ENCODE results near the gene FGFRL1.
A peak's percentile ranks its signal among the peaks of the same experiment; 100 is the strongest.
"Not testable (repeated sequence)": the region's sequence is repeated elsewhere in the genome, so short reads cannot be mapped to it uniquely, and the experiment has no call there.

Gene FGFRL1

GRCh38 chr4:970854-971520 is 40.4 kb upstream of the FGFRL1 start:
- no peak overlapping the region for H3K4me3 ChIP-seq (ENCODE audit: low read depth, low read length)
- TF ChIP-seq CTCF (IDR thresholded peaks at IDR 0.05; ENCODE audit: insufficient read depth, low read depth, low read length, missing control alignments), result no peak
- DNase-seq (ENCODE audit: low read depth), result no peak

DNA sequence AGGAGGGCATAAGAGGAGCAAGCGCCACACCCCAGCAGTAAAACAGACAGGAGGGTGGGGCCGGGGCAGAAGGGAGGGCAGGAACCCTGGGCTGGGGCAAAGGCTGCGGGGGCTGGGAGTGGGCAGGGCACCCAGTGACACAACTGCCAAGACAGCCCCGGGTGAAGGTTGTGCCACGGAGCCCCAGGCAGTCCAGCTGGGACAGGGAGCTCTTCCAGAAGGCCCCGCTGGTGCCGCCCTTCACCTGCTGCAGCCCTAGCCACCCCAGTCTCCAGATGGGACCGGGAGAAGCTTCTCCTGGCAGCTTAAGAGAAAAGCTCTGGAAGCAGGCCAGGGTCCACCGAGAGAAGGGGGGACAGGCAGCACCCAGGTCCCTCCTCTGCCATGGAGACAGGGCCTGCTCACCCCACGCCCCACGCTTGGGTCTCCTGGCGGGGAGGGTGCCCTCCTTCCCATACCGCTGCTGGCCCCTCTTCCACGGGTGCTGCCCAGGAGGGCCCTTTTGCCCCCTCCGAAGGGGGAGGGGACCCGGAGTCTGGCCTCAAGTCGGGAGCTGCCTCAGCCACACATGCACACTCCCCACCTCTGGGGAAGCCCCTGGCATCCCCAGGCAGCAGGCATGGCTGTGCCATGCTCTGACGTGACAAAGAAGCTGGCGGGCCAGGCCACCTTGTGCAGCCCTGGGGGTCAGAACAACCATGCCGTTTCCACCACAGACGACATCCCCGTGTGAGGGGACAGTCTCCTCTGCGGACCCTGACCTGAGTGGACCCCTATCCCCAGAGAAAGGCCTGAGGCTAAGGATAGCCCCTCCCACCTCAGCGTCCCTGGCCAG is 39.5 kb upstream of the FGFRL1 start:
- no peak overlapping the region for H3K4me3 ChIP-seq (ENCODE audit: low read depth, low read length)
- TF ChIP-seq CTCF (IDR thresholded peaks at IDR 0.05; ENCODE audit: insufficient read depth, low read depth, low read length, missing control alignments), result no peak
- no peak for DNase-seq (ENCODE audit: low read depth)

- TF ChIP-seq CTCF (IDR thresholded peaks at IDR 0.05; ENCODE audit: insufficient read depth, low read depth, low read length, missing control alignments), result no peak
- peak overlapping the region; percentile 72 for H3K4me3 ChIP-seq (ENCODE audit: low read depth, low read length)
- DNase-seq (ENCODE audit: low read depth), result peak; percentile 46
Observed at GRCh38 chr4:972651-973424, 38.6 kb upstream of the FGFRL1 start.

- peak; percentile 90 for DNase-seq (ENCODE audit: low read depth)
- H3K4me3 ChIP-seq (ENCODE audit: low read depth, low read length), result peak within 1 kb of the TSS; percentile 72
- no peak for TF ChIP-seq CTCF (IDR thresholded peaks at IDR 0.05; ENCODE audit: insufficient read depth, low read depth, low read length, missing control alignments)
Observed at GRCh38 chr4:973431-974397, 37.7 kb upstream of the FGFRL1 start, which contains the start of gene DGKQ. Gene DGKQ, minus strand, starts transcription at chr4:973569. Its CDS starts 87 bp downstream, at chr4:973482.

DNA sequence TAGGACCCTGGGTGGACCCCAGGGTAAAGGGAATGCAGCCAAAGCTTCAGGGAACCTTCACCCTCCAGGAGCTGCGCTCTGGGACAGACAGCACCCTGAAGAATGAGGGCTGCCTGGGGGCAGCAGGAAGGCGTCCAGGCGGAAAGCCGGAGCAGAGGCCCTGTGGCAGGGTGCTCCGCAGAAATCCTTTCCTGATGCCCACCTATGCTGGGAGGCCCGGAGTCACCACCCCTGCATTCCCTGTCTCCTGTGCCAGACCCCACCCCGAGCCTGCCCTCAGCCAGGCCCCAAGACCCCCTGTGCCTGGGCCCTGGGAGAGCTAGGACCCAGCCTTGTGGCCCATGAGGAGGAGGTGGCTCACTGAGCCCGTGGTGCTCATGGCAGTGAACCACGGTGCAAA is 36.8 kb upstream of the FGFRL1 start:
- DNase-seq (ENCODE audit: low read depth), result no peak
- no peak for TF ChIP-seq CTCF (IDR thresholded peaks at IDR 0.05; ENCODE audit: insufficient read depth, low read depth, low read length, missing control alignments)
- H3K4me3 ChIP-seq (ENCODE audit: low read depth, low read length), result no peak overlapping the region

GRCh38 chr4:976016-976415 is 35.4 kb upstream of the FGFRL1 start:
- not testable (repeated sequence) for H3K4me3 ChIP-seq (ENCODE audit: low read depth, low read length); DNase-seq (ENCODE audit: low read depth)

Measured in GM12865 (cell line).